Measurements from ENCODE around the gene PTS.

The PTS gene

DNA sequence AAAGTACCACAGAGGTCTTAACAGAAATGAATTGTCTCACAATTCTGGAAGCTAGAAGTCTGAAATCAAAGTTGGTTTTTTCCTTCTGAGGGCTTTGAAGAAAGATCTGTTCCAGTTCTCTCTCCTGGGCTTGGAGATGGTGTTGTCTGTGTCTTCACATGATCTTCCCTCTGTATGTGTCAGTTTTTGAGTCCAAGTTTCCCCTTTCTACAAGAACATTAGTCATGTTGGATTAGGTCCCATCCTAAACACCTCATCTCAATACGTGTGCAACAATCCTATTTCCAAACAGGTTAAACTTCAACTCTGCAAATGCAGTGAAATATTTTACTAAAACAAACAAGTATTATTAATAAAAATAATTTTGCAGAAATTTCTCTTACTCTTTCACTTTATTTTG is 3.1 kb upstream of the PTS start:
- DNase-seq = no peak

- DNase-seq = no peak
Observed at GRCh38 chr11:112223754-112224532, 2.3 kb upstream of the PTS start.

DNA sequence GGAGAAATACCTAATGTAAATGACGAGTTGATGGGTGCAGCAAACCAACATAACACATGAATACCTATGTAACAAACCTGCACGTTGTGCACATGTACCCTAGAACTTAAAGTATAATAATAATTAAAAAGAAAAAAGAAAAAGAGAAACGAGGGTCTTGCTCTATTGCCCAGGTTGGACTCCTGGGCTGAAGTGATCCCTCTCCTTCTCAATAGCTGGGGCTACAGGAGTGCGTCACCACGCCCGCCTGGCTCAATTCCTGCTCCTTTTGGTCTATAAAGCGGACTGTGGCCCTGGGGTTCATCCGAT is 521 bp upstream of the PTS start:
- DNase-seq = no peak

- no peak for DNase-seq
Observed at GRCh38 chr11:112226831-112227401, 688 bp downstream of the PTS start.

- DNase-seq = no peak
Observed at GRCh38 chr11:112227471-112227870, 1.2 kb downstream of the PTS start.

DNA sequence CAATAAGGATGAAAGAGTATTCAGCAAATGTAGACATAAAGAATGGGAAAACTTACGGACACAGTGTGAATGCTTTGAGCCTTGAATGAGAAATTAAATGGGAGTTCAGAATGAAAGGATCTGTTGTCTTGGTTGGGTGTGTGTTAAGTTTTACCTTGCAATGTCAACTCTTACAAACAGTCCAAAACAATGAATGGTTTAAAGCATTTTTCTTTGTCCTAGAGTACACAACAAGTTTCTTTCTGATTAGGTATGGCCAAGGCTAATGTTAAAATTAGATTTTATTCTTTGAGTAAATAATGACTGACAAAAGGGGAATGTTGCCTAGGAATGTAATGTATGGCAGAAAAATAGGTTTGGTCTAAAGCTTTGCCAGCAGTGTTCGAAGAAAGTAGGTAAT is 2.5 kb downstream of the PTS start:
- no peak for DNase-seq

GRCh38 chr11:112229159-112229558 is 2.9 kb downstream of the PTS start:
- DNase-seq = no peak

- DNase-seq = no peak
Observed at GRCh38 chr11:112229746-112230433, 3.7 kb downstream of the PTS start.

DNA sequence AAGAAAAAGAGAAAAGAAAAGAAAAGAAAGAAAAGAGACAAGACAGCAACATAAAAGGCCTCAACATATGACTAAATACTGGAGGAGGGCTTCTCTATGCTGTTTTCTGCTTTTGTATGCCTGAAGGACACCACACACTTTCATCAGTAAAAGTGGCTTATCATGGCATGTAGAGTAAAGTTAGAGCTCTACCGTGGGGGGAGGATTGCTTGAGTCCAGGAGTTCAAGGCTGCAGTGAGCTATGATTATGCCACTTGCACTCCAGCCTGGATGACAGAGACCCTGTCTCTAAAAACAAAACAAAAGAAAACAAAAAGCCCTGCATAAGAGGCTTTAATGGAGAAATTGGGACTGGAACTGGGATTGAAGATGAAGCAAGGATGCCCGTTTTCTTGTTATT is 5.7 kb downstream of the PTS start:
- no peak for DNase-seq

GRCh38 chr11:112235750-112236390 is 9.6 kb downstream of the PTS start:
- no peak for DNase-seq

GRCh38 chr11:112237451-112237850 is 11.2 kb downstream of the PTS start:
- no peak for DNase-seq

- no peak for DNase-seq
Observed at GRCh38 chr11:112238041-112238440, 11.8 kb downstream of the PTS start.

DNA sequence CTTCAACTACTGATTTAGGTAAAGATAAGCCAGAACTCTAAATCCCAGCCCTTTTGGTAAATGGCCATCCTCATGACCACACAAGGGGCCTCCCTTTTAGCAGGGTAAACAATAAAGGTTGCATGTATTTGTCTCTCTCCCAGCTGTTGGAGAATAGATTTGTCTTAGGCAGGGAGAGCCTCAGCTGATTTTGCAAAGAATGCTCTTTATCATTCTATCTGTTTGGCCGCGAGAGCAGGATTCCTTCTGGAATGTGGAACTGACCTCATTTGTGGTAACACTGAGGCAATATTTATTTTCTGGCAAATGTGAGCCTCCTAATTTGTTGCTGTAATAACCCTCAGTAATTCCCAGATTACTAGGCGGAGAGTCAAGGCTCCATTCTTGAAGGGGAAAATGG is 15.3 kb downstream of the PTS start:
- DNase-seq = no peak

GRCh38 chr11:112247201-112247600 is 21.0 kb downstream of the PTS start:
- DNase-seq = no peak

- DNase-seq = no peak
Observed at GRCh38 chr11:112248201-112248600, 22.0 kb downstream of the PTS start.

DNA sequence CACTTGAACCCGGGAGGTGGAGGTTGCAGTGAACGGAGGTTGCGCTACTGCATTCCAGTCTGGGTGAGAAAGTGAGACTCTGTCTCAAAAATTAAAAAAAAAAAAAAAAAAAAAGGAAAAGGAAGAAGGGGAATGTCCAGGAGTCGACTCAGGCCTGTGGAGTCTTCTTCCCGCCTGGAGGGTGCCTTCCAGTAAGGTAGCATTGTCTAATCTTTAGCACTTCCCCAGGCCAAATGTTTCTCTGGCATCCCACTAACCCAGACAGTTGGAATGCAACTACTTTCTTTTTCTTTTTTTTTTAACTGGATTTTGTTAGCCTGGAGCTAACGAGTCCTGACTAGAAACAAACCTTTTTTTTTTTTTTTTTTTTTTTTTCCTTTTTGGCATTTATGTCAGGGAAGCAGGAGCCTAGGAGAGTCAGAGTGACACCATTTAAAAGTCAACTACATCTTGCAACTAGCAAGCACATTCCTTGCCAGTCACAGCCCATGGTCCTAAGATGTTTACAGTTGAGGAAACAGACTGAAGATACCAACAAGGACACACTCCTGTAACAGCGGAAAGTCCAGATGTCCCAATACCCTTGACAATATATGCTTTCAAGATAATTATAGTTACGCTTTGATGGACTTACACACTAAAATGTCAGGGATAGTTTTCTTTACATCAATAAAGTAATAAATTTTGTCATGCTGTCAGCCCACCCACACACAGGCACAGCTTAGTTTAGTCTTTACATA is 23.8 kb downstream of the PTS start:
- no peak for DNase-seq

DNA sequence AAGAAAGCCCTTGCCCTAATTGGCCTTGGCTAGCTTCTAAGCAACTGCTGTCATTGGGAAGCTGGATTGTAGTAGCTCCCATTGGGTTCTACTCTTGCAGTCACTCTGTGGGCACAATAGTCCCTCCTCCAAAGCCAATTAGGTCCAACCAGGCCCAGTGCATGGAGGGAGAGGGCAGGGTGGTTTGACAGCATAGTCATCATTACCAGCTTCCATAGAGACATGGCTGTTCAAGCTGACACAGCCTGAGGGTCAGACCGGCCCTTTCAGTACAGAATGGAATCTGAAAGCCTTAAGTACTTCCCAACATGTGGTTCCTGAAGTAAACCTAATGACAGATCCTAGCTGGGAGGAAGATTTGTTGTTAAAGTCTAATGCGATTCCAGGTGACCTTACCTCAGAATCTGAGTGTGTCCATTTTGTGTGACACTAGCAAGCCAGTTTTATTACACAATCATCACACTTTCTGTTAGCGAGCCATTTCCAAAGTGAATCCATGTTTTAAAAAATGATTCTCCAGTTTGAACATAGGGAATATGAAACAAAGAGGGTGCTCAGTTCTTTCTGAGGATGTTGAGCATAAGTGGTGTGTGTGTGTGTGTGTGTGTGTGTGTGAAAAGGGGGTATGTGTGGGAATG is 27.5 kb downstream of the PTS start:
- DNase-seq = no peak

- DNase-seq = no peak
Observed at GRCh38 chr11:112255067-112255720, 29.0 kb downstream of the PTS start.

DNA sequence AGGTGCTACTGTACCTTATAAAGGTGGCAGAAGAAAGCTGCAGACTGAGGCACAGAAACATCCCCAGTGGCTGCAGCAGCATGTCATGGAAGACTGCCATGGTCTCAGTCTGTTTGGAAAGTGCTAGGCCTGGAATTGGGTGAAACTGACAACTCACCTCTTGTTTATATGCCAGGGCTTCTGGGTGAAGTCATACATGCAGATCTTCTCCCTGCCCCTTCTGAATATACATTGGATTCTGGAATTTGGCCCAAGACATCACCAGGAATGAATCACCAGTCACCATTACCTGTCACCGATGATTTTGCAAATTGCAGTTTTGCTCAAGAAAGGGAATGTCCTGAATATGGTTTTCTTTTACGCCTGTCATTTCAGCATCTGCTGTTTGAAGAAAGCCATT is 34.3 kb downstream of the PTS start, which contains the start of gene PLET1:
TSS of gene PLET1 (minus strand) at position 371 of the 400 bp plus-strand sequence. CDS start at position 100, 271 bp downstream.
- no peak for DNase-seq

- DNase-seq = no peak
Observed at GRCh38 chr11:112265659-112266409, 39.6 kb downstream of the PTS start.

DNA sequence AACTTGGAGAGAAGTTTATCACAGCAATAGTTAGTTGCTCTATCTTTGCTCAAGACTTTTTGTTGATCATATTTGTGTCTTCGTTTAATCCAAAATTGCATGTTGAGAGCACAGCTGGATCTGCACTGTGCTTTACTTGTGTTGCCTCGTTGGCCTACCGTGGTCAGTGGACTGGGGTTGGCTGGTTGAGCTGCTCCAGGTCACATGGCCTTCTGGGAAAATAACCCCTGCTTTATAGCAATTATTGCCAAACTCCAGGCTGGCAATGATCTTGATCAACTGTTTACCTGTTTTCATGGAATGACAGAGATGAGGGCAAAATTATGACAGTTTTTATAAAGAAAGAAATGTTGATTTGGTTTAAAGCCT is 40.2 kb downstream of the PTS start:
- no peak for DNase-seq
